ENCODE measurements around the gene SCGN.

DNA sequence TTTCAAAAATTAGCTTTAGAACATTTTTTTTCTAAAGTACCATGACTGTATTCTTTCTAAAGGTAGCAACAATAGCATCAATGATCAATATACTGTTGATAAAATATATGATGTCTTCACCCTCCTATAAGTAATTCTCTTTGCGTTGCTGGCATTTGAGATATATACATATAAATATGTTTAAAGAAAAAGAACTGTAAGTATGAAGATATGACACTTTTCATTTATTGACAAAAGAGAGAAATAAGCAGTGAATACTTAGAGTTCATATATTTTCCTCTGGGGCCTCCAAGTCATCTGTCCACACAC, 49.4 kb upstream of the SCGN start:
- TF ChIP-seq POLR2A (IDR thresholded peaks at IDR 0.05) (no peak), POLR2AphosphoS5 (IDR thresholded peaks at IDR 0.05) (no peak)
- TF ChIP-seq, protein P1, sequence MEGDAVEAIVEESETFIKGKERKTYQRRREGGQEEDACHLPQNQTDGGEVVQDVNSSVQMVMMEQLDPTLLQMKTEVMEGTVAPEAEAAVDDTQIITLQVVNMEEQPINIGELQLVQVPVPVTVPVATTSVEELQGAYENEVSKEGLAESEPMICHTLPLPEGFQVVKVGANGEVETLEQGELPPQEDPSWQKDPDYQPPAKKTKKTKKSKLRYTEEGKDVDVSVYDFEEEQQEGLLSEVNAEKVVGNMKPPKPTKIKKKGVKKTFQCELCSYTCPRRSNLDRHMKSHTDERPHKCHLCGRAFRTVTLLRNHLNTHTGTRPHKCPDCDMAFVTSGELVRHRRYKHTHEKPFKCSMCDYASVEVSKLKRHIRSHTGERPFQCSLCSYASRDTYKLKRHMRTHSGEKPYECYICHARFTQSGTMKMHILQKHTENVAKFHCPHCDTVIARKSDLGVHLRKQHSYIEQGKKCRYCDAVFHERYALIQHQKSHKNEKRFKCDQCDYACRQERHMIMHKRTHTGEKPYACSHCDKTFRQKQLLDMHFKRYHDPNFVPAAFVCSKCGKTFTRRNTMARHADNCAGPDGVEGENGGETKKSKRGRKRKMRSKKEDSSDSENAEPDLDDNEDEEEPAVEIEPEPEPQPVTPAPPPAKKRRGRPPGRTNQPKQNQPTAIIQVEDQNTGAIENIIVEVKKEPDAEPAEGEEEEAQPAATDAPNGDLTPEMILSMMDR (IDR thresholded peaks at IDR 0.05 in 8 of 11, conservative IDR thresholded peaks at IDR 0.05 in 3 of 11): no peak
